Liver (tissue), 9 donors: ENCODE results near the gene TRAPPC2L. TPM values are rescaled to one million over a fixed set of nuclear protein-coding genes. Genes with fewer than 3 reads are reported as not detected.

ENCODE experiments used
- DNase-seq: peaks from one replicate; pipeline ENCODE4 v3.0.0-alpha.2; 2017; ENCODE audit warnings: low spot score
- H3K27ac ChIP-seq, 2 donors: one replicate each; pipeline ENCODE4 v1.7.0; 2013; ENCODE audit warnings: inconsistent platforms in 2 of 2, low read length in 2 of 2, control low read depth in 1 of 2, low read depth in 1 of 2, mild to moderate bottlenecking in 1 of 2
- H3K27me3 ChIP-seq, 4 donors: one replicate each; pipeline versions ENCODE4 v1.6.1 to v1.7.0; 2013; ENCODE audit warnings: low read length in 3 of 4, inconsistent platforms in 1 of 4, mild to moderate bottlenecking in 1 of 4, moderate library complexity in 1 of 4; ENCODE audit not compliant: control insufficient read depth in 4 of 4, insufficient read depth in 4 of 4
- H3K36me3 ChIP-seq, 4 donors: one replicate each; pipeline versions ENCODE4 v1.6.1 to v1.7.0; 2013; ENCODE audit warnings: low read length in 3 of 4, mild to moderate bottlenecking in 3 of 4, low read depth in 1 of 4, moderate library complexity in 1 of 4; ENCODE audit not compliant: control insufficient read depth in 4 of 4, insufficient read depth in 3 of 4
- H3K4me1 ChIP-seq, 4 donors: one replicate each; pipeline versions ENCODE4 v1.6.1 to v1.7.0; 2013; ENCODE audit warnings: low read length in 3 of 4, mild to moderate bottlenecking in 3 of 4, moderate library complexity in 1 of 4; ENCODE audit not compliant: control insufficient read depth in 4 of 4, insufficient read depth in 4 of 4
- H3K4me3 ChIP-seq, 3 donors: one replicate each; pipeline versions ENCODE4 v1.6.1 to v1.7.0; 2013; ENCODE audit warnings: low read length in 3 of 3, control low read depth in 1 of 3, low read depth in 1 of 3, mild to moderate bottlenecking in 1 of 3
- H3K9ac ChIP-seq, 2 donors: one replicate each; pipeline ENCODE4 v1.7.0; 2013; ENCODE audit warnings: low read length in 2 of 2, mild to moderate bottlenecking in 2 of 2, moderate library complexity in 2 of 2, control low read depth in 1 of 2, low read depth in 1 of 2
- H3K9me3 ChIP-seq, 4 donors: one replicate each; pipeline versions ENCODE4 v1.6.1 to v1.7.0; 2013; ENCODE audit warnings: low read length in 3 of 4; ENCODE audit not compliant: control insufficient read depth in 4 of 4
- EGR1 ChIP-seq, 2 donors: IDR thresholded peaks; 2 replicates each; pipeline ENCODE4 v1.6.1; 2016 to 2018; ENCODE audit warnings: antibody characterized with exemption in 2 of 2, low read depth in 2 of 2
- GABPA ChIP-seq, 2 donors: IDR thresholded peaks in 1 of 2; conservative IDR thresholded peaks in 1 of 2; 2 replicates each; pipeline ENCODE4 v1.6.1; 2016; ENCODE audit warnings: antibody characterized with exemption in 2 of 2, mild to moderate bottlenecking in 1 of 2, moderate library complexity in 1 of 2
- HNF4G ChIP-seq: IDR thresholded peaks from 2 replicates; pipeline ENCODE4 v1.6.1; 2016; ENCODE audit warnings: antibody characterized with exemption
- NR2F2 ChIP-seq: IDR thresholded peaks from 2 replicates; pipeline ENCODE4 v1.6.1; 2016; ENCODE audit warnings: antibody characterized with exemption
- YY1 ChIP-seq: IDR thresholded peaks from 2 replicates; pipeline ENCODE4 v1.6.1; 2016; ENCODE audit warnings: antibody characterized with exemption, mild to moderate bottlenecking
- WGBS: extraction: QIAGEN DNeasy Blood & Tissue Kit; methylation state at CpG from one replicate; pipeline ENCODE4 v1.1.7; 2013; 5-methylcytosine and 5-hydroxymethylcytosine counted together
- polyA plus RNA-seq, 2 donors: library from polyadenylated mRNA; stranded (reverse) in 1 of 2; unstranded in 1 of 2; fragments of 200-250 nt in 1 of 2; fragments of >200 nt in 1 of 2; fragmentation: Nextera tagmentation in 1 of 2; extraction: Ambion mirVana in 1 of 2; gene quantifications; one replicate each; pipeline versions ENCODE4 v1.2.1 to v1.2.3, GENCODE V29; 2013 to 2015
- total RNA-seq, 2 donors: library from RNA; depleted of rRNA; stranded (reverse); fragments of >200 nt; gene quantifications; one replicate each; pipeline ENCODE4 v1.2.3, GENCODE V29; 2014
- TF ChIP-seq, protein P1 (sequence below): IDR thresholded peaks from 2 replicates; pipeline ENCODE4 v1.6.1; 2016; ENCODE audit warnings: antibody characterized with exemption
- TF ChIP-seq, protein P2 (sequence below): IDR thresholded peaks from 2 replicates; pipeline ENCODE4 v1.6.1; 2016; ENCODE audit warnings: antibody characterized with exemption
- TF ChIP-seq, protein P3 (sequence below): fragments of 150-350 bp; IDR thresholded peaks from 2 replicates; pipeline ENCODE4 v1.5.1; 2017; ENCODE audit warnings: improper control_type of control experiment, low read depth, low read length; ENCODE audit not compliant: missing input control
- donor health status: healthy.
- donor health status: healthy.
- donor health status: healthy.
- donor health status: healthy.
- donor health status: healthy.

Gene TRAPPC2L
- total and polyA plus RNA-seq, 4 donors, result 16.3 to 59.4 (median 22.2) TPM

DNA sequence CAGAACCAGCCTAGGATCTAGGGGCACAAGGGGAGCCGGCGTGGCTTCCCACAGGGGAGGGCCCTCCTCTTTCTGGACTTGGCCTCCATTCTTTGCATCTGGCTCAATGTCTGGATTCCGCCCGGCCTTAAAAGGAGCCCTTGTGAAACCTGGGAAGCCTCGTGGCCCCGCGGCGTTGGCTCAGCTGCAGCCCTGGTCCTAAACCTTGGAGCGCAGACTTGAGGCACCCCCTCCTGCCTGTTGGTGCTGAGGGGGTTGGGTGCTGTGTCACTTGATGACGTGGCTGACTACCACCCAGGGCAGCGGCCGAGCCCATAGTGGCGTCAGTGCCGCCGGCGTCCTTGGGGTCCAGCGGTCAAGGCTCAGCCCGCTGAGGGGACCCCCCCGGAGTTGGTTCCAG is 4.4 kb downstream of the TRAPPC2L start:
- WGBS, result 97% methylated on average over 19 of the region's 19 CpGs
- DNase-seq, result no peak
- TF ChIP-seq HNF4G (no peak), NR2F2 (no peak), YY1 (no peak)
- TF ChIP-seq, protein P1, sequence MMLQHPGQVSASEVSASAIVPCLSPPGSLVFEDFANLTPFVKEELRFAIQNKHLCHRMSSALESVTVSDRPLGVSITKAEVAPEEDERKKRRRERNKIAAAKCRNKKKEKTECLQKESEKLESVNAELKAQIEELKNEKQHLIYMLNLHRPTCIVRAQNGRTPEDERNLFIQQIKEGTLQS, result no peak
- Histone ChIP-seq H3K36me3 (peaks cover 8 to 39% (median 18%) of the 10 kb centered on the region in 4 donors), H3K9me3 (no peaks in the 10 kb centered on the region), H3K27me3 (no peaks in the 10 kb centered on the region), H3K4me3 (no peak overlapping the region), H3K9ac (no peak overlapping the region), H3K4me1 (peaks cover 0 to 15% (median 11%) of the 10 kb centered on the region in 4 donors), H3K27ac (no peak overlapping the region)

DNA sequence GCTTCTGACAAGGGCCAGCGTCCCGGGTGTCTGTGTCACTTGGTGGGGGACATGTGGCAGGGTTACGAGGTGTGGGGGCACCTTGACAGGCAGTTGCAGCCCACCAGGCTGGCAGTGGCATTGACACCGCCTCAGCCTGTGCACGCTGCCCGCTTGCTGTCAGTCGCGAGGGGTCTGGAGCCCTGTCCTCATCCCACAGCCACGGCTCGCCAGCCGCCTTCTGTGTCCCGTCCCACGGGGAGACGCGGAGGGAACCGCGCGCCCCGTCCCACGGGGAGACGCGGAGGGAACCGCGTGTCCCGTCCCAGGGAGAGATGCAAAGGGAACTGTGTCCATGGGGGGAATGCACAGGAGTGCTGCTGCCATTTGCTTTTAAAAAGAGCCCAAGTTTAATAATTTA is 6.0 kb downstream of the TRAPPC2L start:
- H3K9me3 ChIP-seq, result no peaks in the 10 kb centered on the region
- peaks cover 0 to 6% (median 5%) of the 10 kb centered on the region in 4 donors for H3K4me1 ChIP-seq
- 86% methylated on average over 25 of the region's 25 CpGs for WGBS
- H3K27me3 ChIP-seq, result no peaks in the 10 kb centered on the region
- TF ChIP-seq EGR1 (IDR thresholded peaks at IDR 0.05; ENCODE audit: low read depth in 2 of 2) (no peak), HNF4G (no peak)
- TF ChIP-seq, protein P2, sequence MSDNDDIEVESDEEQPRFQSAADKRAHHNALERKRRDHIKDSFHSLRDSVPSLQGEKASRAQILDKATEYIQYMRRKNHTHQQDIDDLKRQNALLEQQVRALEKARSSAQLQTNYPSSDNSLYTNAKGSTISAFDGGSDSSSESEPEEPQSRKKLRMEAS, result no peak
- TF ChIP-seq, protein P3, sequence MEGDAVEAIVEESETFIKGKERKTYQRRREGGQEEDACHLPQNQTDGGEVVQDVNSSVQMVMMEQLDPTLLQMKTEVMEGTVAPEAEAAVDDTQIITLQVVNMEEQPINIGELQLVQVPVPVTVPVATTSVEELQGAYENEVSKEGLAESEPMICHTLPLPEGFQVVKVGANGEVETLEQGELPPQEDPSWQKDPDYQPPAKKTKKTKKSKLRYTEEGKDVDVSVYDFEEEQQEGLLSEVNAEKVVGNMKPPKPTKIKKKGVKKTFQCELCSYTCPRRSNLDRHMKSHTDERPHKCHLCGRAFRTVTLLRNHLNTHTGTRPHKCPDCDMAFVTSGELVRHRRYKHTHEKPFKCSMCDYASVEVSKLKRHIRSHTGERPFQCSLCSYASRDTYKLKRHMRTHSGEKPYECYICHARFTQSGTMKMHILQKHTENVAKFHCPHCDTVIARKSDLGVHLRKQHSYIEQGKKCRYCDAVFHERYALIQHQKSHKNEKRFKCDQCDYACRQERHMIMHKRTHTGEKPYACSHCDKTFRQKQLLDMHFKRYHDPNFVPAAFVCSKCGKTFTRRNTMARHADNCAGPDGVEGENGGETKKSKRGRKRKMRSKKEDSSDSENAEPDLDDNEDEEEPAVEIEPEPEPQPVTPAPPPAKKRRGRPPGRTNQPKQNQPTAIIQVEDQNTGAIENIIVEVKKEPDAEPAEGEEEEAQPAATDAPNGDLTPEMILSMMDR, result no peak
- DNase-seq, result no peak
- no peak overlapping the region for H3K9ac ChIP-seq
- H3K36me3 ChIP-seq, result peaks cover 8 to 39% (median 18%) of the 10 kb centered on the region in 4 donors
- no peak overlapping the region for H3K4me3 ChIP-seq
- no peak overlapping the region for H3K27ac ChIP-seq

DNA sequence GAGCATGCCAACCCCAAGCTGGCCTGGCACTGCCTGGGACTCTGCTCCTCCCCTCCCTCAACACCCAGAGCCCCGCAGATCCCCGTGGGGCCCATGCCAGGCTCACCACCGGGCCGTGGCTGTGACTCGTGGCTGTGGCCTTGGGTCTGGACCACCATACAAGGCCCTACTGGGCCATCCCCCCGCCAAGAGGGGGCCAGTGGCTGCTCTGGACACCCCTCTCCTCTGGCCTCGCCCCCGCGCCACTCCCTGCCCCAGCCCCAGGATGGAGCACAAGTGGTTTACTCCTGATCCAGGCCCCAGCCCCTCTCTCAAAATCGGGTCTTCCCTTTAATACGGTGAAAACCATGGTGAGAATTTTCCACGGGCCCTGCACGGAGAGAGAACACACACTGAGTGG is 6.5 kb downstream of the TRAPPC2L start:
- H3K27me3 ChIP-seq, result no peaks in the 10 kb centered on the region
- no peak overlapping the region for H3K9ac ChIP-seq
- WGBS, result 93% methylated on average over 13 of the region's 13 CpGs
- H3K9me3 ChIP-seq, result no peaks in the 10 kb centered on the region
- peaks cover 8 to 39% (median 18%) of the 10 kb centered on the region in 4 donors for H3K36me3 ChIP-seq
- no peak for TF ChIP-seq GABPA (IDR thresholded peaks at IDR 0.05 in 1 of 2, conservative IDR thresholded peaks at IDR 0.05 in 1 of 2)
- TF ChIP-seq, protein P3, result no peak
- no peak overlapping the region for H3K27ac ChIP-seq
- H3K4me3 ChIP-seq, result no peak overlapping the region
- peaks cover 0 to 1% (median under 1%) of the 10 kb centered on the region in 4 donors for H3K4me1 ChIP-seq
- DNase-seq, result no peak
